GM10248 (cell line): ENCODE data around the gene NTN1.

Source experiments
- CTCF ChIA-PET: fragments of 300-600 bp; sonication (Branson Sonifier 250); formaldehyde crosslinking; extraction: SDS; loops from one replicate; lab custom pipeline; 2021; ENCODE audit warnings: antibody characterized with exemption; lab: Yijun Ruan, JAX
- POLR2A ChIA-PET: fragments of 350-650 bp; sonication (Branson Sonifier 250); formaldehyde crosslinking; extraction: SDS; loops from one replicate; lab custom pipeline; 2020; ENCODE audit warnings: antibody characterized with exemption; lab: Yijun Ruan, JAX
- DNase-seq: peaks from one replicate; pipeline ENCODE4 v3.0.0; 2012; ENCODE audit errors: extremely low spot score
- TF ChIP-seq, protein P1 (sequence below): IDR thresholded peaks from 2 replicates; pipeline ENCODE4 v1.5.1; 2012; ENCODE audit warnings: mild to moderate bottlenecking, low read depth; ENCODE audit errors: extremely low read depth, missing control alignments, control extremely low read depth

Gene NTN1

DNA sequence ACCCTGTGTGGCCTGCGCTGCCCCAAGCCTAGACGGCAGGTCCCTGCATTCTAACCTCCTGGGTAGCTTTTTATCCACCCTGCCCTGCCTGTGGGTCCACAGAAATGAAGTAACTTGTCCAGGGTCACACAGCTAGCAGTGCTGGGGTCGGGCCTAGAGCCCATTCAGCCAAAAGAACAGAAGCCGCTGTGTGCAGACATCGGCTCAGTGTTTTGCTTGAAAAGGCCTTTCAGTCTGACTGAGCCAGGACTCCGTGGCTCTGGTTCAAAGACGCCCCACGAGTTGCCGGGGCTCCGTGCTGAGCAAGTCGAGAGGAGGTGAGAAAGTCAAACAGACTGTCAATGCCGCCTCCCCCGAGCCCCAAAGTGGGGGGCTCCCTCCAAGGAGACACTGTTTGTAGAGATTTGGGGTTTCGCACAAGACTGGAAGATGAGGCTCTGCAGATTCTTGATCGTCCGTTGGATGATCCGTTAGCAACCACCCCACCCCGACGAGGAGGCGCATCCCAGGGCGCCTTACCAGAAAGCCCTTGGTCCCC lies 226.2 kb downstream of the NTN1 start:
- TF ChIP-seq, protein P1, sequence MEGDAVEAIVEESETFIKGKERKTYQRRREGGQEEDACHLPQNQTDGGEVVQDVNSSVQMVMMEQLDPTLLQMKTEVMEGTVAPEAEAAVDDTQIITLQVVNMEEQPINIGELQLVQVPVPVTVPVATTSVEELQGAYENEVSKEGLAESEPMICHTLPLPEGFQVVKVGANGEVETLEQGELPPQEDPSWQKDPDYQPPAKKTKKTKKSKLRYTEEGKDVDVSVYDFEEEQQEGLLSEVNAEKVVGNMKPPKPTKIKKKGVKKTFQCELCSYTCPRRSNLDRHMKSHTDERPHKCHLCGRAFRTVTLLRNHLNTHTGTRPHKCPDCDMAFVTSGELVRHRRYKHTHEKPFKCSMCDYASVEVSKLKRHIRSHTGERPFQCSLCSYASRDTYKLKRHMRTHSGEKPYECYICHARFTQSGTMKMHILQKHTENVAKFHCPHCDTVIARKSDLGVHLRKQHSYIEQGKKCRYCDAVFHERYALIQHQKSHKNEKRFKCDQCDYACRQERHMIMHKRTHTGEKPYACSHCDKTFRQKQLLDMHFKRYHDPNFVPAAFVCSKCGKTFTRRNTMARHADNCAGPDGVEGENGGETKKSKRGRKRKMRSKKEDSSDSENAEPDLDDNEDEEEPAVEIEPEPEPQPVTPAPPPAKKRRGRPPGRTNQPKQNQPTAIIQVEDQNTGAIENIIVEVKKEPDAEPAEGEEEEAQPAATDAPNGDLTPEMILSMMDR: no peak
- no peak for DNase-seq
- ChIA-PET POLR2A (no interaction called here), CTCF (no interaction called here)

DNA sequence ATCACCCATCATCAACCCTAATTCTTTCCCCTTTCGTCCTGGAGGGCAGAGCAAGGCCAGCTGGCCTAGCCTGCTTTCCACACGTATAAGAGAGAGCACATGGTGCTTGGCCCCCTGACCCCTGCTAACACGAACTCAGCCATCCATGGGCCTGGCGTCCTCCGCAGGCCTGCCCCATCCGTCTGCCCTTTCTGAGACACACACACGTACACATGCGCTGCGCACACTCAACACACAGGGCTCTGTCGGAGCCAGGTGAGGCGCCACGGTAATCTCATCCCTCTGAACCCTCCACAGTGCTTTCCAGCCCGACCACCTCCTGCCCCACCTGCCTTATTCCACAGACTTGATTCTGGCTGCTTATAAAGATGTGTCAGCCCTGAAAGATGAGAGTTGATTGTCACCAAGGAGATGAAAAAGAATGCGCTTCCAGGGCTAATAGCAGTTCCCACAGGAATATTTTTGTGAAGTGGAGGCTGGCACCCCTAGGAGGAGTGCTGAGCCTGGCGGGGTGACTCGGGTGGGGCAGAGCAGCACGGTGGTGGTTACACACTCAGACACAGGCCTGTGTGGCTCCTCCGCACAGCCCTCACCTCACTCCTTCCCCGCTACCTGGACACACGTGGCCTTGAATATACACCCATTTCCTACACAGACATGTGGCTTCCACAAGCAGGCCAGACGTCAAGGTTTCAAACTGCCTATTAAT lies 228.1 kb downstream of the NTN1 start:
- DNase-seq: no peak
- POLR2A ChIA-PET: no interaction called here
- TF ChIP-seq, protein P1: no peak
- CTCF ChIA-PET: interaction anchor here (1.1 kb wide), 1 partner anchor 43 kb away, joined by 3 read pairs; no protein-coding TSS in a partner anchor

DNA sequence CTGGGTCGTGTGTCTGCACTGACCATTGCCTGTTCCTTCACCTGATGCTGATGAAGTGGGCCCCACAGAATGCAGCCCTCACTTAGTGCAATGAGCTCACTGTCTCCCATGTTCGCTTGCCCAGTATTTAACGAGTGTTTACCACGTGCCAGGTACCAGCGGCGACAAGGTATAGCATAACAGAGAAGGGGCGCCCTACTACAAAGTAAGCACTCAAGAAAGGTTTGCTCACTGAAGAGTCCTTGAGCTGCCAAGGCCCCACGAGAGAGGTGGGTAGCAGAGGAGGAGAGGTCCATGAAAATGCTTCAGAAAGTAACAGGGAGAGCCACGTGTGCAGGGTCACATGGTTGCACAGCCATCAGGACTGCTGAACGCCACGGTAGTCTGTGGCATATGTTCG lies 230.0 kb downstream of the NTN1 start:
- ChIA-PET CTCF (no interaction called here), POLR2A (no interaction called here)
- no peak for DNase-seq
- TF ChIP-seq, protein P1: no peak

DNA sequence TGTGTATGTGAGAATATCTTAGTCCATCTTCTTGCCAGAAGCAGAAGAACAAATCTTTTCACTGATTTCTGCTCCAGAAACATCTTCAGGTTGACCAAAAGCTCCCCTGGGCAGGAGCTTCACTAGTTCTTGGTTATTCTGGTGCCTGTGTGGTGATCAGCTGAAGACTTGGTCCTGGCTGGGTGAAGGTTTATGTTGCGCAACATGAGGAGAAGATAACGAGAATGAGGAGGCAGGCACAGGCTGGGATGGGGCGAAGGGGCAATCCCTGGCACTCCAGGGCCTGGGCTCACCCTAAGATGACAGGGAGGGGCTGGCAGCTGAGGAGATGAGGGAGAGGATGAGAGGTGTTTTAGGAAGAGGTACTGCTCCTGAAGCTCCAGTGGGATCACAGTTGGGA lies 232.0 kb downstream of the NTN1 start:
- TF ChIP-seq, protein P1: no peak
- POLR2A ChIA-PET: no interaction called here
- CTCF ChIA-PET: interaction anchor here (0.5 kb wide), 1 partner anchor 128 kb away, joined by 3 read pairs; no protein-coding TSS in a partner anchor
- DNase-seq: no peak

GRCh38 chr17:9254841-9255240 lies 233.5 kb downstream of the NTN1 start:
- CTCF ChIA-PET: interaction anchor here (0.9 to 1.1 kb wide), 2 partner anchors 10 to 14 kb away, joined by 3 read pairs; no protein-coding TSS in a partner anchor
- DNase-seq: no peak
- POLR2A ChIA-PET: no interaction called here
- TF ChIP-seq, protein P1: no peak

DNA sequence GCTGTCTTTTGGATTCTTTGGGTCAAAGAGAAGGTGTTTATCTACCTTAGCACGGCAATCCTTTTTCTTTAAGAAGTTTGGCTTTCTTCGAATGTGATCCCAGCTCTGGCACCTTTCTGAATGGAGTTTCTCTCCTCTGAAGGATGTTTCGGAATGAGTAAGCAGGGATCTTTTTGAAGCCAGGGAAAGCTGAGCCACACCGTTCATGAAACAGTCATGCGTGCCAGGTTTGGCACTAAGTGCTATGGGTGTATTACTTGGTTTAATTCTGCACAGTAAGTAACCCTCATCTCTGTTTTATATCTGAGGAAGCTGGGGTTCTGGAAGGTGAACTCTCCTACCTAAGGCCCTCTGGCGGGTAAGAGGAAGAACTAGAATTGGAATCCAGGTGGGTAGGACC lies 234.5 kb downstream of the NTN1 start:
- TF ChIP-seq, protein P1: no peak
- POLR2A ChIA-PET: no interaction called here
- CTCF ChIA-PET: interaction anchor here (1.8 kb wide), 1 partner anchor 11 kb away, joined by 6 read pairs; no protein-coding TSS in a partner anchor
- DNase-seq: no peak
